AML-193 (cell line): ENCODE measurements around the gene PARP3.
"Not testable (repeated sequence)": the region's sequence is repeated elsewhere in the genome, so short reads cannot be mapped to it uniquely, and the experiment has no call there.

Source experiments
- DNase-seq, 2 experiments: peaks; one replicate each; lab custom pipeline; 2025; lab: John Stamatoyannopoulos, UW

PARP3 gene

DNA sequence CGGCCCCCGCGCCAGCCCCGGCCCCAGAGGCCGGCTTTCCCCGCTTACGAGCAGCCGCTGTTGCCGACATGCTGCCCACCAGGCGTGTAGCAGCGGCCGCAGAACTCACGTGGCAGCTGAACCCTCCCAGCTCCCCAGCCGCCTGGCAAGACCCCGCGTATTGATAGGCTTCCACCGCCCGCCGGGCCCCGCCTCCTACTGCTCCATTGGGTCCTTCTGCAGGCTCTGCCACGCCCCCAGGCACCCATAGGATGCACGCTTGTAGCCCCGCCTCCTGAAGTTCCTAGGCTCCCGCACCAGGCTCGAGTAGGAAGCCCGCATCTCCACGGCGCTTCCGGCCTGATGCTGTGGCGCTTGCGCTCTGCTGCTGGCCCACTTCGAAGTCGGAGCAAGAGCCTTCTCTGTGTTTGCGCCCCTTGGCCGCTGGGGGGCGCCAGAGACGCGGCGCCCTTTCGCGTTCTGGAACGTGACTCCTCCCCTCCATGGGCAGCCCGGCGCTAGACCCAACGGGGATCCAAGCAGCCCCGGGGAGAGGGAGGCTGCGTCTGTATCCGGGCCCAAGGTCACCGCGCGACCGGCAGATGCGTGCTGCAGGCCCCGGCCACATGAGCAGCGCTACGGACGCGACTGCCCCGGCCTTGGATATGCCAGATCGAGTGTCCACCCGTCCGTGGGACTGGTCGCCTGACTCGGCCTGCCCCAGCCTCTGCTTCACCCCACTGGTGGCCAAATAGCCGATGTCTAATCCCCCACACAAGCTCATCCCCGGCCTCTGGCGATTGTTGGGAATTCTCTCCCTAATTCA, at the start of gene PARP3, which contains the start of gene RRP9:
Gene PARP3, plus strand, starts transcription at position 566 of the 805 bp plus-strand sequence. CDS start 993 bp downstream, outside the sequence.
Gene RRP9, minus strand, starts transcription at position 107 of the 805 bp plus-strand sequence. Its CDS starts 37 bp downstream, at position 70.
- DNase-seq, result peak; percentile 100

DNA sequence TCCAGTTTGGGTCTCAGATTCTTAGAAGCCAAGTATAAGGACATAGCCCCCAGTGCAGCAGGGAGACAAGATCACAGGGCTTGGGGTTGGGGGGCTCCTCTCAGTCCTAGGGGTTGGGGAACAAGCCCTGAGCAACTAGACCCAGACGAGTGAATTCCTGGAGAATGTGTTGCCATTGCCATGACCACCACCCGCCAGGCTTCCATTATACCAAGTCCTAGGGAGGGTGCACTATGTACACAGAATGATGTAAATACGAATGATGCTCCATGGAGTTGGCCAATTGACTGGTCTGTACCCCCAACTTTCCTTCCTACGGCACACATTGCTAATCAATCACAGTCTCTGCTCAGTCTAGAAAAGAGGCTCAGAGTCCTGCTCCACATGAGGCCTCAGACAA, 47.8 kb upstream of the PARP3 start:
- no peak for DNase-seq

DNA sequence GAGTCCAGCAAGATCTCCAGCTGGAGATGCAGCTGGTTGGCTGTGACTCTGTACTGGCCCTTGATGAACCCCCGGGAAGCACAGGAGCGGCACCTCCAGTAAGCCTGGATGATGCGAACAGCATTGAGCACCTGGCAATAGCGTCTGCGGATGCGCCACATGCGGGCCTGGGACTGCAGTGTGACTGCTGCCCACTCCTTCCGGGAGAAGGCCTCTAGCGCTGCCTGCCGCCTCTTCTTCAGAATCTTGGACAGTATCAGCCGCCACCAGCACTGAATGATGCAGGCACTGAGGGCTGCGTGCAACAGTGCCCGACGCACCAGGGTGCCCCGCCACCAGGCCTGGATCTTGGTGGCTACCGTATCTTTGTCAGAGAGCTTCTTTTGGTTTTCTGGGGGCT, 47.2 kb upstream of the PARP3 start:
- no peak for DNase-seq

DNA sequence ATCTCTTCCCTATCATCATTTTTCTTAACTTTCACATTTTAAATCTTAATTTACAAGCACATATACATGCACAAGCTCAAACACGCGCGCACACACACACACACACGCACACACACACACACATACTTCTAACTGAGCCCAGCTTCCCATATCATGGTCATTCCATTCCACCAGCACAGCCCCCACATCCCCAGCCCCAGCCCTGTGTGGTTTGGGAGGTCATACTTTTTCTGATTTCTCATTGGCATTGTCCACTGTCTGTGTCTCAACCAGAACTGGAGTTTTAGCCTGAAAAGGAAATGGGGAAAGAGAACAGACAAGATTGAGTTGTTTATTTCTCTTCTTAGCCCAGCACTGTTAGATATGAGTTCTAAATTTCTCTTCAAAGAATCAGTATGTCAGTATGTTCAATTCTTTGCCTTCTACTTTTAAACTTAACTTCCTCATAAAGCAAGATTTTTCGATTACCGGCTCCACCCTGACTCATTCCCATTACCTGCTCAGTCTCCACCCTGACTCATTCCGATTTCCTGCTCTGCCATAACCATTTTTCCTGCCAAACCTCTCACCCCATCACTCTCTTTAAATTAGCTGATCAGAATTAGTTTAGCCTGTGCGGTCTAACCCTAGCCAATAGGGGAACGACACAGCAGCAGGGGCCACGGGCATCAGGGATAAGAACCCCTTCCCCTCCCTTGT, 45.4 kb upstream of the PARP3 start:
- DNase-seq, result no peak

DNA sequence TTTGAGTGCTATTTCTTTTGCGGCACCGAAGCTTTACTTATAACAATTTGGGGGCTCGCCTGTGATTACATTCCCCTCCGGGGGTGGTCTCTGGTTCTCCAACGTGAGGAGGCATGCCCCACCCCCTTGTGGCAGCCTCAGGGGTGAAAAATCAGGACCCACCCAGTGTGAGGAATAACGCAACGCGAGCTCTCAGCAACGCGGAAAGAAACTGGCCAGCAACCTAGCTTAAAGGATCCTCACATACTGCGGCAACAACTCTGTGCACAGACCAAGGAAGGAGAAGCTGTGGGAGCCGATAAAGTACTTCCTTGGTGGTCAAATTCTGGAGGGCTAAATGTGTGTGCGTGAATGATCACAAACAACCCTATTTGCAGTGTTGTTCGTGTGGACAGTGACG, 44.8 kb upstream of the PARP3 start:
- no peak for DNase-seq

DNA sequence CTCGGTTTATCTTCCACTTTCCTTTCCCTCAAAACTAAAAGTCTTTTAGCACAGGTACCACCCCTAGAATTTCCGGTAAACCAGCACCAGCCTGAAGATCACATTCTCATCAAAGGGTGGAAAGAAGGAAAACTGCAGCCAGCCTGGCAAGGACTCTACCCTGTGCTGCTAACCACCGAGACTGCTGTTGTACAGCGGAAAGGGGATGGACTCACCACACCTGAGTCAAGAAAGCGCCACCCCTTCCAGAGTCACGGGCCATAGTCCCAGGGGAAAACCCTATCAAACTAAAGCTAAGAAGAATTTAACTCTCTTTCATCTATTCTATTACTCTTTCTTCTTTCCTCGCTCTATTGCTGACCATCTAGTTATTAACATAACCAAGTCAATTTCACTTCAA, 42.1 kb upstream of the PARP3 start:
- not testable (repeated sequence) for DNase-seq

DNA sequence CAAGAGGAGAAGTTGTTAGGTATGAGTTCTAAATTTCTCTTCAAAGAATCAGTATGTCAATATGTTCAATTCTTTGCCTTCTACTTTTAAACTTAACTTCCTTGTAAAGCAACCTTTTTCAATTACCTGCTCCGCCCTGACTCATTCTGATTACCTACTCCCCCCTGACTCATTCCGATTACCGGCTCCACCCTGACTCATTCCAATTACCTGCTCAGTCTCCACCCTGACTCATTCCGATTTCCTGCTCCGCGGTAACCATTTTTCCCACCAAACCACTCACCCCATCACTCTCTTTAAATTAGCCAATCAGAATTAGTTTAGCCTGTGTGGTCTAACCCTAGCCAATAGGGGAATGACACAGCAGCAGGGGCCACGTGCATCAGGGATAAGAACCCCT, 39.8 kb upstream of the PARP3 start:
- not testable (repeated sequence) for DNase-seq

DNA sequence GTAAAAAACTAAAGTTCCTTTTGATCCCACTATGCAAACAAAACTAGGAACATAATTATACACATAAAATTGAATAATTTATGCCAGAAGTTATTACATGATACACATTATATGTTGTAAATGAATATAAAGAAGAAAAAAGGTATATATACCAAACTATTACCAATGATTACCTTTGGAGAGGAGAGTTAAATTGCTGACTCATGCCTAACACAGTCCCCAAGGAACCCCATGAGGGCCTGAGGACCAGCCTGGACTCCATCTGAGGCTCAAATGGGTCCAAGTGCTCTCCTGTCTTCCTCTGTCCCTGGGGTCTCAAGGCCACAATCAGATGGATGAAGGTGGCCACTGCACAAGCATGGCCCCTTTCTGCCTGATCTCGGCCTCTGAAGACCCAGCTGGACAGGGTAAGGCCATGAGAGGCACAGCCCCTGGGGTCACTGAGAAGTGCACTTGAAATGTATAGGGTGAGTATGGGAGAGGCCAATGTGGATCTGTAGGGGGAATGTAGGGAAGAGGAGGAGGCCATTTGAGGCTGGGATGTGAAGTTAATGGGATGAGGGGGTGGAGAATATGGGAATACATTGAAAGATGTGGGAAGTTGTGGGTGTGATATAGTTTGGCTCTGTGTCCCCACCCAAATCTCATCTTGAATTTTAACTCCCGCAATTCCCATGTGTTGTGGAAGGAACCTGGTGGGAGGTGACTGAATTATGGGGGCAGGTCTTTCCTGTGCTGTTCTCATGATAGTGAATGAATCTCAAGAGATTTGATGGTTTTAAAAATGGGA, 37.9 kb upstream of the PARP3 start:
- DNase-seq, result no peak

DNA sequence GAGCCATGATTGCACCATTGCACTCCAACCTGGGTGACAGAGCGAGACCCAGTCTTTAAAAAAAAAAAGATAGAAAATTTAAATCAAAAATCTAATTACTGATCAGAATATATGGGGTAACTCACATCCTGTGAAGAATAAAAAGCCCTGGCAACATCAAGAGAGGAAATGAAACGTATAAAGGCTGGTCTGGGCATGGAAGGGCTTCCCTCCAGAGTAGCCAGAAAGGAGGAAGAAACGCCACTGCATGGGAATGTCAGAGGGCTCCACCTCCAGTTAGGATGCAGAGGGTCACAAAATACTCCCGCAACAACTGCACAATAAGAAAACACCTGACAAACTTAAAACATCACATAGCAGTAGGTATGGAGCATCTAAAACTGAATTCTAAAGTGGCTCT, 34.1 kb upstream of the PARP3 start:
- no peak for DNase-seq

DNA sequence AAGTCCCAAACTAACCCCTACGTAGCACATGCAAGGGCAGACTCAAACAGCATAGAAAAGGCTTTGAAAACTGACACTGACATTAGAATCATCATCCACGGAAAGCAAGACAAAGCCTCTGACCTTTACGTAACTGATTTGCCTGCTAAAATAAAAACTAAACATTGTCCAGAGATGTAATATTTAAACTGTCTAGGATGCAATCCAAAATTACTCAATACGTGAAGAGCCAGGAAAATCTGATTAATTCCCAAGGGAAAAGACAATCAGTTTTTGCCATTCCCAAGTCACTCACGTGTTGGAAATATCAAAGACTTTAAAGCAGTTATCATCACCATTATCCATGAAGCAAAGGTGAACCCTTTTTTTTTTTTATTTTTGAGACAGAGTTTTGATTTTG, 25.7 kb upstream of the PARP3 start:
- DNase-seq, result no peak

DNA sequence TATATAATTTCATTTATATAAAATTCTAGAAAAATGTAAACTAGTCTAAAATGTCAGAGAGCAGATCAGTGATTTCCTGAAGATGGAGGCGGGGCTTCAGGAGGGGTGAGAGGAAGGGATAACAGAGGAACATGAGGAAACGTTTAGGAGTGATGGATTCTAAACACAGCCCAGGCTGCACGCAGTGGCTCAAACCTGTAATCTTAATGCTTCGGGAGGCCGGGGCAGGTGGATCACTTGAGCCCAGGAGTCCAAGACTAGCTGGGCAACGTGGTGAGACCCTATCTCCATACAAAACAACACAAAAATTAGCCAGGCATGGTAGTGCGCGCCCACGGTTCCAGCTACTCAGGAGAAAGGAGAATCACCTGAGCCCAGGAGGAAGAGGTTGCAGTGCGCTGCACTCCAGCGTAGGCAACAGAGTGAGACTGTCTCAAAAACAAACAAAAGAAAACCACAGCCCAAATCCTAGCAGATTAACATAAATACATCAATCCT, 21.0 kb upstream of the PARP3 start:
- DNase-seq, result no peak

DNA sequence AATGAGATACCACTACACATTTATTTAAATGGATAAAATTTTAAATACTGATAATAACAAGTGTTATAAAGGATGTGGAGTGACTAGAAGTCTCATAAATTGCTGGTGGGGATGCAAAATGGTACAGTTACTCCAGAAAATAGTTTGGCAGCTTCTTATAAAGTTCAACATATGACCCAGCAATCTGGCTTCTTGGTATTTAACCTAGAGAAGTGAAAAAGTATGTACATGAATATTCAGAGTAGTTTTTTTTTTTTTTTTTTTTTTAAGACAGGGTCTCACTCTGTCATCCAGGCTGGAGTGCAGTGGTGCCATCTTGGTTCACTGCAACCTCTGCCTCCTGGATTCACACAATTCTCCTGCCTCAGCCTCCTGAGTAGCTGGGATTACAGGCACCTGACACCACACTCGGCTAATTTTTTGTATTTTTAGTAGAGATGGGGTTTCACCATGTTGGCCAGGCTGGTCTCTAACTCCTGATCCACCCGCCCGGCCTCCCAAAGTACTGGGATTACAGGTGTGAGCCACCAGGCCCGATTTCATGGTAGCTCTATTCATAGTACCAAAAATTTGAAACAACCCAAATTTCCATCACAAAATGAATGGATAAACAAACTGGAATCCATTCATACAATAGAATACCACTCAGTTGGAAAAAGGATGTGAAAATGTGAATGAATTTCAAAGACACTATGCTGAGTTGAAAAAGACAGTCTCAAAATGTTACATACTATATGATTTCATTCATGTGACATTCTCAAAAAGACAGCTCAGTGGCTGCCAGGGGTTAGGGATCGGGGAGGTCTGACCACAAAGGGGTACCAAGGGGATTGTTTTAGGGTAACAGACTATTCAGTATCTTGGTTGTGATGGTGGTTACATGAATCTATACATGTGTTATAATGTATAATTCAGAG, 14.8 kb upstream of the PARP3 start:
- no peak for DNase-seq

DNA sequence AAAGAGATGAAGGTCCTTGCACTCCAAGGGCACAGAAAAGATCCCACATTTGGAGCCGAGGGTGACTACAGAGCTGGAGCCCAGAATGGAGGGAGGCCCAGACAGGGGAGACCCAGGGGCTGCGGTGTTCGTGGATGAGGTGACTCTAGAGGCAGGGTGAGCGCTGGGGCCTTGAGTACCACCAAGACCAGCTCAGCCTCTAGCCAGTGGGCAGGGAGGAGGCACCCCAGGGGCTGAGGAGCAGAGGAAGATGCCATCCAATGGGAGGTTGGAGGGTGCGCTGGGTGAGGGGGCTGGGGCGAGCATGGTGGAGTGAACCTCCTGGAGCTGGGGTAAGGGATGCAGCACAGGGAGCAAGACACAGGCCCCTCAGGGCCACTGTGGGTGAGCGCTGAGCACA, 13.7 kb upstream of the PARP3 start:
- DNase-seq, result no peak

DNA sequence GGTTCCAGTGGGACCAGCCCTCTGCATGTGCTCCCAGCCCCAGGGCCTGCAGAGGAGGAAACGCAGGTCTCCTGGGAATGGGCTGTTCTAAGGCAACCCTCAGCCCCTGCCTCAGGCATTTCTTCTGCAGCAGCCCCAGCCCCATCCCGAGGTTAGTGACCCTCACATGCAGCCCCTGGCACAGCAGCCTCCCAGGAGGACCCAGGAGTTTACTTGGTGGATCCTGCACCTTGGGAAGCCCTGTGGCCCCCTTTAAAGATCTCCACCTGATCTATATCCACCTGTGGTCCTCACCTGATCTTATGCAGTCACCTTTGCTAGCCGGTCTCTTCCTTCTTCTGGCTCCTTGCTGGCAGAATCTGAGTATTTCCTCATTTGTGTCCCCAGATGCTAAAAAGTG, 13.2 kb upstream of the PARP3 start:
- DNase-seq, result not testable (repeated sequence)

DNA sequence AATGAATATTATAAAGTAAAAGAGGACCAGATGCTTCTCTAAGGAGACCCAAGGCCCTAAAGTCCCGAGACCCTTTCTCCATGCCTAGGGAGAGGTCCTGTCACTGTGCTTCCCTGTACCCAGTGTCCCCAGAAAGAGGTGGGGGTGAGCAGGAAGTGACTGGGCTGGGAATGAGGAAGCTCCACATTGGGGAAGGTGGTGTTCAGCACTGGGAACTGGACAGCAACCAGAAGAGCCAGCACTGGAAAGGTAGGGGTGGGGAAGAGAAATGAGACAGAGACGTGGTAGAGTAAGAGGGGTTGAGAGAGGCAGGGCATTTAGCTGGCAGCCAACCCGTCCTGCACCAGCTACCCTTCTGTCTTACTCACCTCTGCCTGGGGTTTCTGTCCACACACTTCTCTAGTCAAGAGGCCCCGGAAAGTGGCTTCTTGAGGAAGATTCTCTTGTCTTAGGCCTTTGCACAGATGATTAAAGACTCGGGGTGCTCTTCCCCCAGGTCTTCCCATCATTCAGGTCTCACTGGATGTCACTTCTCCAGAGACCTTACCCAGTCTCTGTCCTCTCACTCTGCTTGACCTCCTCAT, 12.7 kb upstream of the PARP3 start:
- DNase-seq, result peak; percentile 5 to 7

DNA sequence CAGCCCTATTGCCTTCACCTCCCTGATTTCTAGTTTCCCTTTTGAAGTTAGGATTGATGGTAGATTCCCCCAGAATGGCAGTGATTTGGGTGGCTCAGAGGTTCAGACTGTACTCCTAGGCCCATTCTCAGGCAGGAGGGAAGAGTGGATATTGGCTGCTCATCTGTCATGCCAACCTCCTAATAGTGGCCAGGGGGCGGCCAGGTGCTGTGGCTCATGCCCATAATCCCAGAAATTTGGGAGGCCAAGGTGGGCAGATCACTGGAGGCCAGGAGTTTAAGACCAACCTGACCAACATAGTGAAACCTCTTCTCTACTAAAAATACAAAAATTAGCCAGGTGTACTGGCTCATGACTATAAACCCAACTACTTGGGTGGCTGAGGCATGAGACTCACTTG, 11.7 kb upstream of the PARP3 start:
- no peak for DNase-seq

DNA sequence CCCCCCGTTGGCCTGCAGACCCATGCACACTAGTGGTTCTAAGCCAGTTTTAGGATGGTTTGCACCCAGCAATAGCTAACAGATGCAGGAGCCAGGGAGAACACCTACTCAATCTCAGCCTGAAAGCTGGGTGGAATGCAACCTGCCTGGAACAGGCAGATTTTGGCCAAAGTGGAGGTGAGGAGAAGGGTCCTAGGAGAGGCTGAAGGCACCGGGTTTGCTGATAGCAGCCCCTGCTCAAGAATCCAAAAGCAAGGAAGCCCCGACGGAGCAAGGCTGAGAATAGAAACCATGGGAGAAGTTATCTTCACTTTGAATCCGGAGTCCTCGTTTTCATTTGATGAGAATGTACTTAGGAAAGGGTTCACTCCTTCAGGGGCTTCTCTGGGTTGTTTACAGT, 10.4 kb upstream of the PARP3 start:
- no peak for DNase-seq

DNA sequence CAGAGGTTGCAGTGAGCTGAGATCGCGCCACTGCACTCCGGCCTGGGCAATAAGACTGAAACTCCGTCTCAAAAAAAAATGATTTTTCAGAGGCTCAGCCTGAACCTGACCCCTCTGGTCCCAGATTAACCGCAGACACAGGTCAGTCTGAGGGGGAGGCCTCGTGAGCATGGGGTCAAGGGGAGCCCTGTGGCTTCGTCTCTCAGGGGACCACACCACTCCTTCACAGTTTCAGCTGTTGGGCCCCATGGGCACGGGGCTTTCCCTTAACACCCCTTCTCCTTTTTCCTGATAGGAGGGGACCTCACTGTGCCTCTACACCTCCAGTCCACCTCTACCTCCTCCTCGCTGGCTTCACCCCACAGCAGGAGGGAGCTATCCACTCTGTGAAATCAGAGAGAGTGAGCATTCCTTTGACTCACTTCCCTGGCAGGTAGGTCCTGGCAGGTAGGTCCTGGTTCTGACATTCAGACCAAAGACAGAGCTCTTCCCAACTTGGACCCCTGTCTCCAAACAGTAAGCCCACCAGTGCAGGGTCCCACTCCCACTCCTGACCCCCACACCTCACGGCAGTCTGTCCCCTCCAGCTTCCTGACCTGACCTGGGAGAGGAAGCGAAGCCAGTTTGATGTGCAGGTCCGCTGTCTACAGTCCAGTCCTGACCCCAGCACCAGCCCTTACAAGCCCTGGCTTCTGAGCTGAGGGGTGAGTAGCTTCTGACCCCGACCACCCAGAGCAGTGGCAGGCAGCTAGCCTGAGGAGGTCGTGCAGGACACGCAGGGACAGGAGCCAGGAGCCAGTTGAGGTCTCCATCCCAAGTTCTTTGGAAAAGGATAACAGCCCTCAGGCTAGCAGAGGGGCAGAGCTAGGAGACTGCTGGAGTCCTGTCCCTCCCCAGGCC, 9.4 kb upstream of the PARP3 start:
- DNase-seq, result no peak

DNA sequence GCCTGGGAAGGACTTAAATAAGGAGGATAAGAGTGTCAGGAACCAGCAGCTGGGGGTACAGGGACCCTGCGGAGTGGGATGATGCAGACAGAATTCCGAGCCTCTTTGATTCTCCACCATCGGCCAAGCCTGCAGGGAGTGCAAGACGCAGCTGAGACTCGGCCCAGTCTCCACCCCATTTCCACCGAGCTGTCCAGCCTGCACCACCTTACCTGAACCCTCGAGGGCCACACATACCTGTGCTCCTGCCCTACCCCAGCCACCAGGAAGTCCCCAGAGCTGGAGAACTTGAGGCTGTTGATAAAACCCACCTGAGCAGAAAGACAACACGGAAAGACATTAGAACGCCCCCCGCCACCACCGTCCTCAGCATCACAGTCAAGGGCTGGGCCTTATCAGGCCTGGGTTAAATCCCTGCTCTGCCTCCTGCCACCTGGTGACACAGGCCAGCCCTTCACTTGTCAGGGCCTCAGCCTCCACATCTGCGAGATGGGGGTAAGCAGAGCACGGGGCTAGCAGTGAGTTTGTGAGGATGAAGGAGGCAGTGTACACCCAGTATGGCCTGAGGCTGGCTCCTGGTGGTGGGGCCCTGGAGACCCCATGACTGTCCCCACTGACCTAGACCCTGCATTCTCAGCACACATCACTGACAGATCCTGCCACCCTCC, 8.6 kb upstream of the PARP3 start:
- DNase-seq, result no peak
